GM12872 (cell line): ENCODE data around the gene STX8.

Experiments used
- CTCF ChIP-seq: IDR thresholded peaks from 3 replicates; pipeline ENCODE4 v1.5.1; 2011; ENCODE audit warnings: low read depth, mild to moderate bottlenecking, low read length, moderate library complexity; ENCODE audit not compliant: insufficient read depth

The STX8 gene

GRCh38 chr17:9544221-9544620, 31.4 kb downstream of the STX8 start:
- TF ChIP-seq CTCF = no peak

DNA sequence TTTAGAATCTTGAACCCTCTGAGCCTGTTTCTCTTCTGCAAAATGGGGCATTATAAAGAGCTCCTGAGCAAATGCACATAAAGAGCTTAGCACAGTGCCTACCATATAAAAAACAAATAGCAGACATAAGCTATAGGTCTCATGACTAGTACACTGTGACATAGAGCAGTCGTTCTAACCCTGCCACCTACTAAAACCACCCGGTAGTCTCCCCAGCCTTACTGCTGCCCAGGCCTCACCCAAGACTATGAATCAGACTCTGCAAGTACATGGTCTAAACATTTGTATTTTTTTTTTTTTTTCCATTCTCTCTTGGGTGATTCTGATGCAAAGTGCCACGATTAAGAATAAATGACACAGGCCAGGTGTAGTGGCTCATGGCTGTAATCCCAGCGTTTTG, 33.9 kb downstream of the STX8 start:
- TF ChIP-seq CTCF = no peak

DNA sequence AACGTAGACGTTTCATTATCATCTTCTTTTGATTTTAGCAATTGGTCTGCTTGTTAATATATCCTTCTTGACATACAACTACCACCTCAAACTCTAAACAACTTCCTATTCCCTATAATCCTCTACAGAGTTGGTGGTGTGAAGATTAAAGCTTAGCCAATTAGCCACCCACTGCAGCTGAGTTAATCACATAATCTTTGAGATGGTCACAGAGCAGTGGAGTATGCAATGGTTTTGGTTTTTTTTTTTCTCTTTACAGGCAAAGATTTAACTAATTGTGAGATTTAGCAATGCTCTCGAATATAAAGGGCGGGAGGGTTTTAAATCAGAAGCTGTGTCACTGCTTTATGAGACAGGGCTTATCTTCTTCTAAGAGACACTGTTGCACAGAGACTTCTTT, 37.0 kb downstream of the STX8 start:
- TF ChIP-seq CTCF = no peak

- TF ChIP-seq CTCF = no peak
Observed at GRCh38 chr17:9537177-9537776, 38.3 kb downstream of the STX8 start.

DNA sequence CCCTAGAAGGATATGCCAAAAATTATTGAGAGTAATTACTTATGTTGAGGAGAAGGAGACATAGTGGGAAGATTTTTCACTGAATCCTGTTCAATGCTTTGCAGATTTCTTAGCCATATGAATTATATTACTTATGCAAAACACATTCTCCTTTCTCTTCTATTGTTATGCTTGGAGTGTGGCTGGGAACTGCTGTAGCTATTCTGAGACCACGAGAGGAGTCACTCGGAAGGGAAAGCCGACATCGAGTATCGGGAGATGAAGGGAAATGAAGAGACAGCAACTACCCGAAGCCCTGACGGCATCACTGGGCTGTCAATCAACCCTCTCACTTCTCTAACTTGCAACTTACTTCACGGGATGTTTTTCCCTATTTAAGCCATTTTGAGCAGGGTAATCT, 39.6 kb downstream of the STX8 start:
- TF ChIP-seq CTCF = no peak

- TF ChIP-seq CTCF = no peak
Observed at GRCh38 chr17:9533441-9533840, 42.2 kb downstream of the STX8 start.

DNA sequence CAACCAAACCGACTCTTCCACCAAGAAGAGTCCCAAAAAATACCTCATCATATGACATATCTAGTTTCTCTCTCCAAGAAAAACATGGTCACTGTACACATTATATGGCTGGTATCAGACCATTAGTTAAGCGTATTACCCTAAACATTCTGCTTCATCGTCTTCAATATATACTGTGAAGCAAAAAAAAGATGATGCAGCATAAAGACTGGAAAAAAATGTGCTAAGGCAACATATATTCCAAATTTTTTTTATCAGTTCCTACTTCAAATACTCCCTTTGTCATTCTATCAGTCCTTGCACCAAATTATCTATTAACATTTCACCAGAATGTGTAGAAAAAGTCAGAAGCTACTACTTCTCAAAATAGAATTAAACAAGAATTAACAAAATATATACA, 42.9 kb downstream of the STX8 start:
- no peak for TF ChIP-seq CTCF
